Motor neuron (in vitro differentiated cells): ENCODE results near the gene ATP4B. TPM values are rescaled to one million over a fixed set of nuclear protein-coding genes. Genes with fewer than 3 reads are reported as not detected.
A peak's percentile ranks its signal among the peaks of the same experiment; 100 is the strongest.
"Not testable (repeated sequence)": the region's sequence is repeated elsewhere in the genome, so short reads cannot be mapped to it uniquely, and the experiment has no call there.

Experiments used
- ATAC-seq, 8 experiments: fragments of 200-7000 bp; cut with Tn5 transposase; replicated peaks in 6 of 8; 2 replicates each; pipeline ENCODE4 v1.8.0; 2021; ENCODE audit warnings: mild to moderate bottlenecking in 8 of 8, moderate library complexity in 8 of 8
- H3K27ac ChIP-seq, 2 donors: fragments of 250-450 bp; sonication (Bioruptor Pico); 2 replicates each; pipeline ENCODE4 v1.9.0; 2021; ENCODE audit warnings: antibody characterized with exemption in 2 of 2, mild to moderate bottlenecking in 2 of 2, moderate library complexity in 1 of 2
- H3K4me1 ChIP-seq, 2 donors: fragments of 250-450 bp; sonication (Bioruptor Pico); replicated peaks in 1 of 2; 2 replicates each; pipeline ENCODE4 v1.6.1; 2021; ENCODE audit warnings: antibody characterized with exemption in 2 of 2, mild to moderate bottlenecking in 2 of 2, moderate library complexity in 1 of 2
- H3K4me3 ChIP-seq, 5 donors: fragments of 250-450 bp; sonication (Bioruptor Pico); 2 replicates each; pipeline ENCODE4 v1.9.0; 2021; ENCODE audit warnings: antibody characterized with exemption in 5 of 5, mild to moderate bottlenecking in 5 of 5, moderate library complexity in 4 of 5
- WGBS, 10 experiments: fragments of 450-650 bp; shearing (Covaris generic); methylation state at CpG; one replicate each; pipeline ENCODE4 v1.0.0; 2022; 5-methylcytosine and 5-hydroxymethylcytosine counted together
- in situ Hi-C, 9 experiments: fragments of 400-800 bp; cut with MboI; loops; one replicate each; pipeline ENCODE4 v1.15.0; 2021; ENCODE audit warnings: low sequenced_read_pairs in 9 of 9, low pct_unique_long_range_greater_than_20kb in 2 of 9; ENCODE audit not compliant: unreplicated experiment in 9 of 9
- total RNA-seq, 8 experiments: library from RNA; unstranded; fragments of 300-600 nt; gene quantifications; 2 replicates each; pipeline versions ENCODE4 v1.2.3 to v1.2.4, GENCODE V29; 2022

Gene ATP4B
- total RNA-seq, 8 experiments from 2014 or later: 0.14 to 0.49 (median 0.21) TPM; not detected in 3

- 89 to 100% (median 95%) methylated on average over 3 to 14 of the region's 16 CpGs; no CpG with 5 or more reads in 2 of the 10 experiments for WGBS, 10 experiments
- in situ Hi-C loops: no loop called here
Observed at GRCh38 chr13:113634279-113635047, 23.5 kb downstream of the ATP4B start.

GRCh38 chr13:113633485-113633873, 24.5 kb downstream of the ATP4B start:
- in situ Hi-C loops: no loop called here
- WGBS, 10 experiments: 87 to 100% (median 100%) methylated on average over 1 to 4 of the region's 18 CpGs; no CpG with 5 or more reads in 3 of the 10 experiments
- Histone ChIP-seq H3K4me3 (no peak overlapping the region), H3K4me1 (no peaks in the 10 kb centered on the region), H3K27ac (no peak overlapping the region)
- ATAC-seq: no peak

More at GRCh38 chr13:113634279-113635047, 23.5 kb downstream of the ATP4B start:
- Histone ChIP-seq H3K4me3 (no peak overlapping the region), H3K27ac (no peak overlapping the region), H3K4me1 (no peaks in the 10 kb centered on the region)
- no peak for ATAC-seq

GRCh38 chr13:113632706-113633484, 25.1 kb downstream of the ATP4B start:
- no peak for ATAC-seq
- in situ Hi-C loops: no loop called here
- H3K4me1 ChIP-seq: no peaks in the 10 kb centered on the region
- H3K27ac ChIP-seq: no peak overlapping the region
- no peak overlapping the region for H3K4me3 ChIP-seq
- WGBS, 10 experiments: 92 to 100% (median 99%) methylated on average over 1 to 19 of the region's 38 CpGs; no CpG with 5 or more reads in 4 of the 10 experiments

GRCh38 chr13:113631341-113632095, 26.5 kb downstream of the ATP4B start:
- H3K4me3 ChIP-seq: no peak overlapping the region
- H3K4me1 ChIP-seq: no peaks in the 10 kb centered on the region
- no peak for ATAC-seq
- in situ Hi-C loops: no loop called here
- no peak overlapping the region for H3K27ac ChIP-seq
- WGBS, 10 experiments: 80 to 100% (median 94%) methylated on average over 1 to 29 of the region's 42 CpGs; no CpG with 5 or more reads in 2 of the 10 experiments

GRCh38 chr13:113630804-113631203, 27.2 kb downstream of the ATP4B start:
- in situ Hi-C loops: no loop called here
- Histone ChIP-seq H3K4me3 (no peak overlapping the region), H3K4me1 (no peaks in the 10 kb centered on the region), H3K27ac (no peak overlapping the region)
- no peak for ATAC-seq
- WGBS, 10 experiments: no CpG with 5 or more reads among the region's 6 CpGs

GRCh38 chr13:113630296-113630695, 27.7 kb downstream of the ATP4B start:
- WGBS, 10 experiments: 90 to 100% (median 96%) methylated on average over 2 to 8 of the region's 11 CpGs; no CpG with 5 or more reads in 3 of the 10 experiments
- Histone ChIP-seq H3K4me3 (no peak overlapping the region), H3K4me1 (no peaks in the 10 kb centered on the region), H3K27ac (no peak overlapping the region)
- ATAC-seq: no peak
- in situ Hi-C loops: no loop called here

- no peak overlapping the region for H3K4me3 ChIP-seq
- WGBS, 10 experiments: 90 to 100% (median 97%) methylated on average over 1 to 6 of the region's 17 CpGs; no CpG with 5 or more reads in 5 of the 10 experiments
- no peaks in the 10 kb centered on the region for H3K4me1 ChIP-seq
- ATAC-seq: no peak
- in situ Hi-C loops: no loop called here
- H3K27ac ChIP-seq: no peak overlapping the region
Observed at GRCh38 chr13:113629866-113630265, 28.1 kb downstream of the ATP4B start.

- no peak for ATAC-seq
- in situ Hi-C loops: no loop called here
- no peak overlapping the region for H3K4me3 ChIP-seq
- 40 to 100% (median 89%) methylated on average over 1 to 10 of the region's 30 CpGs; no CpG with 5 or more reads in 3 of the 10 experiments for WGBS, 10 experiments
- H3K27ac ChIP-seq: no peak overlapping the region
- no peaks in the 10 kb centered on the region for H3K4me1 ChIP-seq
Observed at GRCh38 chr13:113628291-113629270, 29.4 kb downstream of the ATP4B start.

GRCh38 chr13:113627136-113627535, 30.9 kb downstream of the ATP4B start:
- in situ Hi-C loops: no loop called here
- Histone ChIP-seq H3K4me3 (no peak overlapping the region), H3K27ac (no peak overlapping the region), H3K4me1 (no peaks in the 10 kb centered on the region)
- ATAC-seq: no peak
- WGBS, 10 experiments: 86 to 100% (median 94%) methylated on average over 2 to 8 of the region's 16 CpGs; no CpG with 5 or more reads in 4 of the 10 experiments

GRCh38 chr13:113625965-113626721, 31.9 kb downstream of the ATP4B start:
- H3K27ac ChIP-seq: no peak overlapping the region
- in situ Hi-C loops: no loop called here
- WGBS, 10 experiments: 50 to 100% (median 90%) methylated on average over 1 to 5 of the region's 24 CpGs; no CpG with 5 or more reads in 2 of the 10 experiments
- ATAC-seq: peak in 3 of 8 experiments; percentile 58 to 72 (median 62)
- H3K4me3 ChIP-seq: no peak overlapping the region
- no peaks in the 10 kb centered on the region for H3K4me1 ChIP-seq

GRCh38 chr13:113624640-113625304, 33.2 kb downstream of the ATP4B start:
- WGBS, 10 experiments: 76 to 100% (median 100%) methylated on average over 1 to 7 of the region's 14 CpGs; no CpG with 5 or more reads in 5 of the 10 experiments
- H3K4me3 ChIP-seq, ATAC-seq, H3K4me1 ChIP-seq, in situ Hi-C loops, H3K27ac ChIP-seq: not testable (repeated sequence)
